Coronary artery (tissue), 2 donors: ENCODE data around the gene MRPL37.

Experiments
- DNase-seq: peaks from one replicate; pipeline ENCODE4 v3.0.0-alpha.2; 2017; ENCODE audit warnings: low spot score
- H3K27ac ChIP-seq, 2 donors: fragments of 200-600 bp; sonication (generic); one replicate each; pipeline ENCODE4 v1.5.1; 2016 to 2019
- H3K4me3 ChIP-seq: fragments of 200-600 bp; sonication (generic); 2 replicates; pipeline ENCODE4 v1.5.1; 2016; ENCODE audit warnings: mild to moderate bottlenecking, moderate library complexity
- CTCF ChIP-seq: fragments of 200-600 bp; sonication (generic); IDR thresholded peaks from one replicate; pipeline ENCODE4 v1.5.1; 2019; ENCODE audit warnings: antibody characterized with exemption

The MRPL37 gene

GRCh38 chr1:54172614-54173599 lies 27.1 kb upstream of the MRPL37 start:
- Histone ChIP-seq H3K4me3 (no peak overlapping the region), H3K27ac (no peak overlapping the region)
- DNase-seq = no peak
- TF ChIP-seq CTCF = no peak

- H3K27ac ChIP-seq = no peak overlapping the region
- no peak for DNase-seq
- H3K4me3 ChIP-seq = no peak overlapping the region
- TF ChIP-seq CTCF = no peak
Observed at GRCh38 chr1:54173681-54174080, 26.3 kb upstream of the MRPL37 start.

GRCh38 chr1:54174106-54174505 lies 25.9 kb upstream of the MRPL37 start:
- H3K4me3 ChIP-seq = no peak overlapping the region
- DNase-seq = no peak
- TF ChIP-seq CTCF = no peak
- no peak overlapping the region for H3K27ac ChIP-seq

GRCh38 chr1:54176621-54177327 lies 23.2 kb upstream of the MRPL37 start:
- Histone ChIP-seq H3K4me3 (no peak overlapping the region), H3K27ac (no peak overlapping the region)
- no peak for TF ChIP-seq CTCF
- no peak for DNase-seq

- TF ChIP-seq CTCF = no peak
- DNase-seq = no peak
- no peak overlapping the region for H3K4me3 ChIP-seq
- H3K27ac ChIP-seq = no peak overlapping the region
Observed at GRCh38 chr1:54177726-54178125, 22.2 kb upstream of the MRPL37 start.

GRCh38 chr1:54178296-54179070 lies 21.5 kb upstream of the MRPL37 start:
- no peak for TF ChIP-seq CTCF
- H3K4me3 ChIP-seq = no peak overlapping the region
- no peak overlapping the region for H3K27ac ChIP-seq
- no peak for DNase-seq
